Breast epithelium (tissue), 3 donors: ENCODE data around the gene MRPS15.

ENCODE experiments used
- POLR2A ChIP-seq: fragments of 450-650 bp; IDR thresholded peaks from one replicate; pipeline ENCODE4 v1.6.1; 2016; ENCODE audit warnings: antibody characterized with exemption, mild to moderate bottlenecking, moderate library complexity
- TF ChIP-seq, protein P1 (sequence below), 3 donors: fragments of 450-650 bp; IDR thresholded peaks; one replicate each; pipeline ENCODE4 v1.5.1; 2016 to 2017; ENCODE audit warnings: antibody characterized with exemption in 3 of 3, mild to moderate bottlenecking in 3 of 3, moderate library complexity in 3 of 3

DNA sequence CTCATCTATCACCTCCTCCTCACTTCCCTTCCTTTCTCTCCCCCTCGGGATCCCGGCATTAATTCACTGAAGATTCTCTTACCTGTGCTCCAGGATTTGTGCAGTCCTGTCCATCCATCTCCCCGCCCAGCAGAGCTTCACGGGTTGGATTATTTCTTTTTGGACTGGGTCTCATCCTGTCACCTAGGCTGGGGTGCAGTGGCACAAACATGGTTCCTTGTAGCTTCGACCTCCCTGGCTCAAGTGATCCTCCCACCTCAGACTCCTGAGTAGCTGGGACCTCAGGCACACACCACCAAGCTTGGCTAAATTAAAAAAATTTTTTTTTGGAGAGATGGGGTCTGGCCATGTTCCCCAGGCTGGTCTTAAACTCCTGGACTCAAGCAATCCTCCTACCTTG, 30.8 kb upstream of the MRPS15 start:
- TF ChIP-seq, protein P1, sequence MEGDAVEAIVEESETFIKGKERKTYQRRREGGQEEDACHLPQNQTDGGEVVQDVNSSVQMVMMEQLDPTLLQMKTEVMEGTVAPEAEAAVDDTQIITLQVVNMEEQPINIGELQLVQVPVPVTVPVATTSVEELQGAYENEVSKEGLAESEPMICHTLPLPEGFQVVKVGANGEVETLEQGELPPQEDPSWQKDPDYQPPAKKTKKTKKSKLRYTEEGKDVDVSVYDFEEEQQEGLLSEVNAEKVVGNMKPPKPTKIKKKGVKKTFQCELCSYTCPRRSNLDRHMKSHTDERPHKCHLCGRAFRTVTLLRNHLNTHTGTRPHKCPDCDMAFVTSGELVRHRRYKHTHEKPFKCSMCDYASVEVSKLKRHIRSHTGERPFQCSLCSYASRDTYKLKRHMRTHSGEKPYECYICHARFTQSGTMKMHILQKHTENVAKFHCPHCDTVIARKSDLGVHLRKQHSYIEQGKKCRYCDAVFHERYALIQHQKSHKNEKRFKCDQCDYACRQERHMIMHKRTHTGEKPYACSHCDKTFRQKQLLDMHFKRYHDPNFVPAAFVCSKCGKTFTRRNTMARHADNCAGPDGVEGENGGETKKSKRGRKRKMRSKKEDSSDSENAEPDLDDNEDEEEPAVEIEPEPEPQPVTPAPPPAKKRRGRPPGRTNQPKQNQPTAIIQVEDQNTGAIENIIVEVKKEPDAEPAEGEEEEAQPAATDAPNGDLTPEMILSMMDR (IDR thresholded peaks at IDR 0.05) = no peak
- no peak for TF ChIP-seq POLR2A
